MM.1S (cell line): ENCODE data around the gene MAMLD1.

ENCODE experiments used
- CTCF ChIP-seq: fragments of 300-600 bp; sonication (generic); IDR thresholded peaks from 2 replicates; pipeline ENCODE4 v1.5.1; 2016; ENCODE audit warnings: antibody characterized with exemption, low read length, mixed read lengths
- EZH2 ChIP-seq: fragments of 300-600 bp; sonication (generic); optimal IDR thresholded peaks from 2 replicates; pipeline ENCODE3; 2017; ENCODE audit warnings: low read depth, mild to moderate bottlenecking, antibody characterized with exemption, low read length, mixed read lengths
- EZH2phosphoT487 ChIP-seq: fragments of 300-600 bp; sonication (generic); IDR thresholded peaks from 2 replicates; pipeline ENCODE4 v1.6.1; 2018; ENCODE audit warnings: antibody characterized with exemption, low read length

- no peak for TF ChIP-seq CTCF
- TF ChIP-seq EZH2 = no peak
- no peak for TF ChIP-seq EZH2phosphoT487
Measured at GRCh38 chrX:150405576-150405975, 42.5 kb downstream of the MAMLD1 start.
